Measurements from ENCODE around the gene MX1.

The MX1 gene

DNA sequence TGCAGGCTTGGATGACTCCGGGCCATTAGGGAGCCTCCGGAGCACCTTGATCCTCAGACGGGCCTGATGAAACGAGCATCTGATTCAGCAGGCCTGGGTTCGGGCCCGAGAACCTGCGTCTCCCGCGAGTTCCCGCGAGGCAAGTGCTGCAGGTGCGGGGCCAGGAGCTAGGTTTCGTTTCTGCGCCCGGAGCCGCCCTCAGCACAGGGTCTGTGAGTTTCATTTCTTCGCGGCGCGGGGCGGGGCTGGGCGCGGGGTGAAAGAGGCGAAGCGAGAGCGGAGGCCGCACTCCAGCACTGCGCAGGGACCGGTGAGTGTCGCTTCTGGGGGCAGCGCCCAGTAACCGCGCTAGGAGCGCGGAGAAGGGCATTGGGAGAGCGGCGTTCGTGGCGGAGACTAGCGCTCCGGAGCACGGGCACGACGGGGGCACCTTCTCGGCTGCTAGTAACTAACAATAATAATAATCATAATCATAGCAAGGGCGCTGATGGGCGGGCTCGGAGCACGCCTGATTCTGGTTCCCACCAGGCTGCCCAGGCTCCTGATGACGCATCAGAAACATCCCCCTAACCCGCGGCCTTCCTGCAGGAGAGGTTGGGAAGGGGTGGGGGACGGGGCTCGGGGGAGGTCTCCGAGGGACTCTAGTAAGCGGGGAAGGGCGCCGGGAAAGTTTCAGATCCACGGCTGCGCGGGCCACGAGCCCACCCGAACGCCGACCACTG, at the start of gene MX1:
TSS of gene MX1 (plus strand) at position 286 of the 722 bp plus-strand sequence. CDS start 5,832 bp downstream, outside the sequence.
- DNase-seq: peak; percentile 6

GRCh38 chr21:41377715-41378114, 48.3 kb upstream of the MX1 start:
- no peak for DNase-seq

DNA sequence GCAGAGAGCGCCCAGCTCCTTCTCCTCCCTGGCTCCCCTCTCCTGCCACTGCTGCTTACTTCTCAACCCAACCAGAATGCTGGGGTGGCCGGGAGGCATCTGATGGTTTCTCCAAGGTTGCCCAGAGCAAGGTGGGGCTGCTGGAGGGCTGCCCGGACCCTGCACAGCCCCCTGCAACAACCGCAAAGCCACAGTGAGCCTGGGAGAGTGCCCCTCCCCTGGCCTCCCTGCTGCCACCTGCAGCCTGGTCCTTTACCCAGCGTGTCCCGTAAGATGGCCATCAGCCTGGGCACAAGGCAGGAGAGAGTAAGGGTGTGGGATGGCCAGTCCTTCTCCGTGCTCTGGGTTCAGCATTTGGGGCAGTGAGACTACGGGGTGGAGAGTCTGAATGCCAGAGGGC, 47.2 kb upstream of the MX1 start:
- DNase-seq: no peak

- DNase-seq: no peak
These were observed 46.1 kb upstream of the MX1 start for GRCh38 chr21:41379901-41380300.

GRCh38 chr21:41381731-41382130, 44.3 kb upstream of the MX1 start:
- no peak for DNase-seq

DNA sequence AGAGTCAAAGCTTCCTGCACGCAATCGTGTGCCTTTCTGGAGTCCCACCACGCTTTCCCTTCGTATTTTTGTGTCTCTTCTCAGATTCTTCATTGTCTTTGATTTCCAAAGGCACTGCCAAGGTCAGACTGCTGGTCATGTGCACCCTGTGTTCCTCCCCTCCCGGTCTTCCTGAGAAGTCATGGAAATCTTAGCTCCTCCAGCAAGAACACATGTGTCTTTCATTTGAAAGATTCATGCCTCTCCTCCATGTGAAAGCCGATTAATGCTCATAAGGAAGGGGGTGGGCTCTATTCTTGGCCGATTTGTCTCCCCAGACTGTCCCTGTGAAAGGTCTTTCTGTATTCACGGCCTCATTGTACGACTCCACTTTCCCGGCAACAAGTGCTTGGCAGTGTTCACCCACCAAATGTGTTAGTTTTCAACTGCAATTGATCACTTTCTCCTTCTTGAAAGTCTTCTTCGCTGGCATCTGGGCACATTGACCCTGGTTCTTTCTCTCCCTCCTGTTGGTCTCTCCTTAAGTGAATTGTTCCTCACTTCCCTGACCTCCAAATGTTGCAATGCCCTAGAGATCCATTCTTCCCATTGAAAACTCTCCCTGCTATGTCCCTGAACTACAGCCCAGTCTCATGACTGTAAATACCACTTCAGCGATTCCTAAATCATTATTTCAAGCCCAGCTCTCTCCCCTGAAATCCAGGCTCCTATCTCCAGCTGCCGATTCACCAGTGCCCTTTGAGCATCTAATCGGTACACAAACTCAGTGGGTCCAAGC, 38.8 kb upstream of the MX1 start:
- no peak for DNase-seq

GRCh38 chr21:41387824-41388223, 38.2 kb upstream of the MX1 start:
- no peak for DNase-seq

GRCh38 chr21:41388259-41388658, 37.8 kb upstream of the MX1 start:
- DNase-seq: no peak

DNA sequence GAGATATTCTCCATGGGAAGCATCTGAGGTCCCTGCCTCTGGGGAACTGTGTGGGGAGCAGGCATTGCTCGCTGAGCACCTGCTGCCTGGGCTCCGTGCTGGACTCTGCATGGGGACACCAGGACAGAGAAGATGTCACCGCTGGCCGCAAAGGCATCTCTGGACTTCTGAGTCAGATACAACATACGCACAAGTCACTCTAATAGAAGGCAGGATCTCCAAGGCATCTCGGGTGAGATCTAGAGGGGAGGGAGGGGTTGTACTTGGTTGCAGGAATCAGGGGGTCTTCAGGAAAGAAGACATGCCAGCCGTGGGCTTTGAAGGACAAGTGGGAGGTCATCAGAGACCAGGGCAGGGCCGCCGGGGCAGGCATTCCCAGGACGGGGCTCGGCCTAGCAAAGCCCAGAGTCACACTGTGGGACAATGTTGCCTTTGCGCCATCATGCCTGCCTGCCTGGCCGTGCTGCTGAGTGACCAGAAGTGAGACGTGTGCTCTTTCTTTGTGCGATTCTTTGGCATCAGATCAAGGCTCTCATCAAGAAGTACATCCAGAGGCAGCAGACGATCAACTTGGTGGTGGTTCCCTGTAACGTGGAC, 35.9 kb upstream of the MX1 start:
- DNase-seq: no peak

GRCh38 chr21:41393876-41394465, 32.1 kb upstream of the MX1 start:
- DNase-seq: no peak

- peak; percentile 32 for DNase-seq
These were observed 29.4 kb upstream of the MX1 start for GRCh38 chr21:41396558-41397075.

DNA sequence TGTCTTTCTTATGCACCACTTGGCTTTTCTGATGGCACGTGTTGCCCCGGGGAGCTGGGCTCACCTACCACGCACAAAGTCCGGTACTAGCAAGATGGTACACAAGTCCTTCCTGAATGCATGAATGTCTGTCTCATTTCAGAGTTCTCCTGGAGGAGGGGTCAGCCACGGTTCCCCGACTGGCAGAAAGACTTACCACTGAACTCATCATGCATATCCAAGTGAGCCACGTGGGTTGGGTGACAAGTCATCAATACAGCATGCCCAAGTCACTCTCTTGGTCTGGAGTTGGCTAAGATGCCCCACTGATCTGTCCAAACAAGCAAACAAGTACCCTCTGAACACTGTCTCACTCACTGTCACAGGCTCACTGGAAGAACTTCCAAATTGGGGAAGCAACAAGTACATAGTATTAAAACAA, 28.6 kb upstream of the MX1 start:
- DNase-seq: no peak

DNA sequence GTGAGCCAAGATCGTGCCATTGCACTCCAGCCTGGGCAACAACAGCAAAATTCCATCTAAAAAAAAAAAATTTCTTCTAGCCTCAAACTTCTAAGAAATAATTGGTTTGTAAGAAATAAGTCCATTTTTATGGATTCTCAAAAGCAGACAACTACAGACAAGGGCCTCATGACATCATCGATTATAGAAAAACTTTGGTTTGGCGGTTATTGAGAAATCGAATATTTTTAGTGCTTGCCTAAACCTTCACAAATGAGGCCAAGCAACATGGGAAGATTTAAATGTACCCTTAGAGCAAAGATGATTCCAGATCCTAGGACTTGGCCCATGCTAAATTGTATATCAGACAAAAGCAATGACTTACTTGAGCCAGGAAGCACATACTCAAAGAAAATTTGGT, 27.8 kb upstream of the MX1 start:
- DNase-seq: no peak

DNA sequence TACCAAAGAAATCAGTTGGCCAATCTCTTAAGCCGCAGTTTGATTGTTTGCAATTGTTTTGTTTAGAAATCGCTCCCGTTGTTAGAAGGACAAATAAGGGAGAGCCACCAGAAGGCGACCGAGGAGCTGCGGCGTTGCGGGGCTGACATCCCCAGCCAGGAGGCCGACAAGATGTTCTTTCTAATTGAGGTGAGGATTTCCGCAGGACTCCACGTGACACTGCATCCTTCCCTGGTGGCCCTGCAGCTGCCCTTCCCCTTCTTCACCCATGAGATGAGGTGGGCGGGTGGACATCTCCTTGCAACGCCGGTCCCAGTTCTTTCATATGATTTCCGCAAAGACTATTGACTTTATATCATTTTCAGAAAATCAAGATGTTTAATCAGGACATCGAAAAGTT, 27.2 kb upstream of the MX1 start:
- DNase-seq: no peak

- no peak for DNase-seq
These were observed 26.7 kb upstream of the MX1 start for GRCh38 chr21:41399246-41399800.

DNA sequence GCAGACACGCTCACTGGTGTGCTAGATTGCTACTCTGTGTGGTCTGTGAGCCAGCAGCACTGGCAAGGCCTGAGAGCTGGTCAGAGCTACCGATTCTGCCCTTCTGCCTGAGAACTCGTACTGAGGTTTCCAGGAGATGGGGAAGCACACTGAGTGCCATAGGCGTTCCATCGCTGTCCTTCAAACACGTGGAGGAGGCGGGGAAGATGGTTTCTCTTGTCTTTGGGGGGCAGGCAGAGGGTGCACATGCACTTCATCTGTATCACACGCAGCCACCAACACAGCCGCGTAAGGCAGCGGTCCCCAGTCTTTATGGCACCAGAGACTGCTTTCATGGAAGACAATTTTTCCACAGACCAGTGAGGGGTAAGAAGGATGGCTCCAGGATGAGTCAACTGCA, 23.8 kb upstream of the MX1 start:
- DNase-seq: no peak

DNA sequence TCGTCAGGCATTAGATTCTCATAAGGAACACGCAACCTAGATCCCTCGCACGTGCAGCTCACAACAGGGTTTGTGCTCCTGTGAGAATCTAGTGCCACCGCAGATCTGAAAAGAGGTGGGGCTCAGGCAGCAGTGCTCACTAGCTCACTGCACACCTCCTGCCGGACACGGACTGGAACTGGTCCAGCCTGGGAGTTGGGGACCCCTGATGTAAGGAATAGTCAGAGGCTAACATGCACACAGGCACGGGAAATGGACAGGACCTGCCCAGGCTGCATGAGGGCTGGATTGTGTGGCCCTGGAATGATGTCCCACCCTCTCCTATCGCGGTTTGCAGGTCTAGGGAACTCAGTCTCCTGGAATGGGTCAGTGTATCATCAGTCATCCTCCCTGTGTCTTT, 23.2 kb upstream of the MX1 start:
- DNase-seq: no peak

- DNase-seq: no peak
These were observed 22.7 kb upstream of the MX1 start for GRCh38 chr21:41403331-41403730.

DNA sequence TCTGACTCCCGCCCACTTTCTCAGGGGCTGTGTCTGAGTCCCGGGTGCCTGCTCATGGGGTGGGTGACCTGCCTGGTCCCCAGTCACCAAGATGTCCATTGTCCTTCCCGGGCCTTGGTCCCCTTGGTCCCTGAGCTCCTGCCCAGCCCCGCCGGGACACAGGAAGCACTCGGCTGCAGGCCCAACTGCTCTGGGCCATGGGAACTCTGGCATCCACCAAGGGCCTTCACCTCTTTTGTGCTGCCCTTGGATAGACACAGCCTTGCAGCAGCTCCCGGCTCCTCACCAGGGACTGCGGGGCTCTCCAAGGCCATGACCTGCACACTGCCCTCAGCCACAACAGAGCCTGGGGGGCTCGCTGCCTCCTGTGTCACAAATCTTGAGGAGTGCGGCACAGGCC, 22.1 kb upstream of the MX1 start:
- no peak for DNase-seq

DNA sequence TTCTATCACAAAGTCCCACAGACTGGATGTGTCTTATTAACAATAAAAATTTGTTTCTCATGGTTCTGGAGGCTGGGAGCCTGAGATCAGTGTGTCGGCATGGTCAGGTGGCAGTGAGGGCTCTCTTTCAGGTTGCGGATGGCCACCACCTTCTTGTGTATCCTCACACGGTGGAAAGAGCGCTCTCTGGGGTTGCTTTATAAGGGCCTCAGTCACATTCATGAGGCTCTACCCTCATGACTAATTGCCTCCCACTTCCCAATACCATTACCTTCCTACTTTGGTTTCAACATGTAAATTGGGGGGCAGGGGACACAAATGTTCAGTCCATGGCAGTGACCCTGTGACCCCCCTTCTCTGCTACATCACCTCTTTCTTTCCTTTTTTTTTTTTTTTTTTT, 20.7 kb upstream of the MX1 start:
- DNase-seq: no peak

DNA sequence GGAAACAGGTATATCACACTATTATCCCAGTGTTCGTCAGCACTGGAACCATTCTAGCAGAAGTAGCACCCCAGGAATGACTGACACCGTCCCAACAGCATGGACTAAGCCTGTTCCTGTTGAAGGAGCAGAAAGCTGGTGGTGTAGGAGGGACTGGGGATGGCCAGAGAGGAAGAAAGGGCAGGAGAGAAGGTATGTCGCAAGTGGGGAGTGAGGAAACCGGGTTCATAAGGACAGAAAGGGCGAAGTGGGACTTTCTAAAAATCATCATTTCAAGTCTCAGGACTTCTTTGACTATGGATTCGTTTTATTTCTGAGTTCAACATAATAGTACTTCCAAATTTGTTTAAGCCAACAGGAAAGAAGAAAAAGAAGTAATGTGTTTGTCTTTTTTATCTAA, 19.7 kb upstream of the MX1 start:
- no peak for DNase-seq

GRCh38 chr21:41407541-41408460, 18.2 kb upstream of the MX1 start:
- no peak for DNase-seq
